ENCODE measurements around the gene PTPRT.

DNA sequence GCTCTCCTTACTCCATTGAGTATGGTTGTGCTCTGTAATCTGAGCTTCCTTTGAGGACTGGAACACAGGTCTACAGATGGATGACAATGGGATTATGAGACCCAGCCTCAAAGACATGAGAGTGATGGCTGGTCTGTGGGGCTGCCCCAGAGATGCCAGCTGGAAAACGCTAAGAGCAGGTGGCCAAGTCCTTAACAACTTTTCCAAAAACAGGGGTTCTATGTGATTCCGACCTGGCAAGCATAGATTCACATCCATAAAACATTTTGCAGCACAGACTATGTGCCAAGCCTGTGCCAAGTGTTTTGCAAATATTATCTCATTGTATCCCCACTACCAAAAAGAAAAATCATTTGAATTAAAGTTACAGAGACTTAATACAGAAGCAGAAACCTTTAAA lies 270.4 kb downstream of the PTPRT start:
- TF ChIP-seq, protein P1, sequence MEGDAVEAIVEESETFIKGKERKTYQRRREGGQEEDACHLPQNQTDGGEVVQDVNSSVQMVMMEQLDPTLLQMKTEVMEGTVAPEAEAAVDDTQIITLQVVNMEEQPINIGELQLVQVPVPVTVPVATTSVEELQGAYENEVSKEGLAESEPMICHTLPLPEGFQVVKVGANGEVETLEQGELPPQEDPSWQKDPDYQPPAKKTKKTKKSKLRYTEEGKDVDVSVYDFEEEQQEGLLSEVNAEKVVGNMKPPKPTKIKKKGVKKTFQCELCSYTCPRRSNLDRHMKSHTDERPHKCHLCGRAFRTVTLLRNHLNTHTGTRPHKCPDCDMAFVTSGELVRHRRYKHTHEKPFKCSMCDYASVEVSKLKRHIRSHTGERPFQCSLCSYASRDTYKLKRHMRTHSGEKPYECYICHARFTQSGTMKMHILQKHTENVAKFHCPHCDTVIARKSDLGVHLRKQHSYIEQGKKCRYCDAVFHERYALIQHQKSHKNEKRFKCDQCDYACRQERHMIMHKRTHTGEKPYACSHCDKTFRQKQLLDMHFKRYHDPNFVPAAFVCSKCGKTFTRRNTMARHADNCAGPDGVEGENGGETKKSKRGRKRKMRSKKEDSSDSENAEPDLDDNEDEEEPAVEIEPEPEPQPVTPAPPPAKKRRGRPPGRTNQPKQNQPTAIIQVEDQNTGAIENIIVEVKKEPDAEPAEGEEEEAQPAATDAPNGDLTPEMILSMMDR (IDR thresholded peaks at IDR 0.05): no peak
- no peak for TF ChIP-seq POLR2AphosphoS5 (IDR thresholded peaks at IDR 0.05)

Data from gastroesophageal sphincter (tissue), 3 donors.